ENCODE measurements around the gene ZFYVE28.
"Not testable (repeated sequence)": the region's sequence is repeated elsewhere in the genome, so short reads cannot be mapped to it uniquely, and the experiment has no call there.

ZFYVE28 gene

DNA sequence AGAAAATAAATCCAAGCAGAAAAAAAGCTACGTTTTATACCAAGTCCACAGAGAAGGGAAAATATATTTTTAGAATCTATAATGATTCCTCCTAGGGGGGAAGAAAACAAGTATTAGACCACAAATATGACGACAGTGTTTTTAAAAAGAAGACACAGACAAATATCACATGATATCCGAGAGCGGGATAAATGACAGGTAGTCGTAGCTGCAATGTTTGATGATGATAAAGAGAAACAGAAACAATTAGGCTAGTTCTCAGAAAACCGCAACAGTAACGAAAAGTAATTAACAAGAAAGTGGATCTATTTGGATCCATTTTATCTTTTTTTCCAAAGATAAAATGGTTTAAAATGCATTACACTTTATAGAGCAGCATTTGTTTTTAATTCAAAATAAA lies 177.4 kb downstream of the ZFYVE28 start:
- POLR2A ChIA-PET: interaction anchor here (0.9 to 1.3 kb wide), 3 partner anchors 21 to 113 kb away, joined by 3 read pairs; partner anchors contain the start of gene MXD4
- 0% methylated on average over 3 of the region's 7 CpGs for WGBS (ENCODE audit: insufficient coverage)
- peak; percentile 5 to 57 (median 43) for DNase-seq
- no peaks in the 10 kb centered on the region for H3K27me3 ChIP-seq (replicated peaks in 2 of 5; ENCODE audit: control insufficient read depth in 4 of 5, insufficient read depth in 5 of 5, low read length in 4 of 5)
- H3K27ac ChIP-seq (ENCODE audit: insufficient read depth in 1 of 2, low read depth in 1 of 2, low read length in 2 of 2, poor library complexity in 1 of 2, severe bottlenecking in 2 of 2): peak overlapping the region; percentile 49 to 86
- CTCF ChIA-PET: interaction anchor here (0.8 to 1.5 kb wide), 4 partner anchors 20 to 173 kb away, joined by 3 to 5 read pairs (median 4); no protein-coding TSS in a partner anchor
- peak overlapping the region; percentile 86 to 98 (median 90) for H3K4me3 ChIP-seq (ENCODE audit: control insufficient read depth in 1 of 7, extremely low read depth in 1 of 7, insufficient read depth in 4 of 7, low read depth in 2 of 7, low read length in 6 of 7)
- peaks cover 4 to 7% (median 6%) of the 10 kb centered on the region in 4 experiments for H3K36me3 ChIP-seq (ENCODE audit: control insufficient read depth in 4 of 4, insufficient read depth in 4 of 4, low read length in 3 of 4)
- H3K4me1 ChIP-seq (ENCODE audit: control extremely low read depth in 1 of 4, control insufficient read depth in 4 of 4, insufficient read depth in 4 of 4, low read length in 3 of 4): peaks cover 32 to 56% (median 41%) of the 10 kb centered on the region in 4 experiments
- no peaks in the 10 kb centered on the region for H3K9me3 ChIP-seq (ENCODE audit: control extremely low read depth in 1 of 5, control insufficient read depth in 4 of 5, insufficient read depth in 2 of 5, low read depth in 1 of 5, low read length in 4 of 5)

DNA sequence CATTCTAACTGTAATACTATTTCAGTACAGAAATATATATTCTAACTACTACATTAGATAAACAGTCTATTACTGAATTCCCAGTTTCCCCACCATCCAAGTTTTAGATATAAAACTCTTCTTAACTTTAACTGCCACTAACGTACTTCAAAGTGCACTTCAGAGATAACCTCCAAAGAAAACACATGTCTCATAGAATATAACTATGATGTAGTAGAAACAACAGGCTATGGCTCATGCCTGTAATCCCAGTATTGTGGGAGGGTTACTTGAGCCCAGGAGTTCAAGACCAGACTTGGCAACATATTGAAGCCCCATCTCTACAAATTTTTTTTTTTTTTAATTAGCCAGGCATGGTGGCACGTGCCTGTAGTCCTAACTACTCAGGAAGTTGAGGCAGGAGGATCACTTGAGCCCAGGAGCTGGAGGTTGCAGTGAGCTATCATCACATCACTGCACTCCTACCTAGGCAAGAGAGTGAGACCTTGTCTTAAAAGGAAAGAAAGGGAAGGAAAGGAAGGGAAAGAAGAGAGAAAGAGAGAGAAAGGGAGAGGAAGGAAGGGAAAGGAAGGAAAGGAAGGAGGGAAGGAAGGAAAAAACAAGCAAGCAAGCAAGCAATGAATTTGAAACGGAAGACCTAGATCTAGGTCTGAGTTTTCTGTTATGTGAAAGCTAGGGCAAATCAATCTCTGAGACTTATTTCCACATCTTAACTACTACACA lies 181.3 kb downstream of the ZFYVE28 start:
- no CpG with 5 or more reads among the region's 3 CpGs for WGBS (ENCODE audit: insufficient coverage)
- CTCF ChIA-PET: interaction anchor here (1.2 kb wide), 1 partner anchor 17 kb away, joined by 5 read pairs; no protein-coding TSS in a partner anchor
- H3K4me3 ChIP-seq (ENCODE audit: control insufficient read depth in 1 of 7, extremely low read depth in 1 of 7, insufficient read depth in 4 of 7, low read depth in 2 of 7, low read length in 6 of 7): no peak overlapping the region

GRCh38 chr4:2231082-2231481 lies 187.4 kb downstream of the ZFYVE28 start:
- ChIA-PET CTCF (interaction anchor here (1.5 kb wide), 1 partner anchor 11 kb away, joined by 7 read pairs; no protein-coding TSS in a partner anchor), POLR2A (interaction anchor here (0.6 kb wide), 1 partner anchor 142 kb away, joined by 3 read pairs; no protein-coding TSS in a partner anchor)
- Histone ChIP-seq H3K27ac (ENCODE audit: insufficient read depth in 1 of 2, low read depth in 1 of 2, low read length in 2 of 2, poor library complexity in 1 of 2, severe bottlenecking in 2 of 2) (no peak overlapping the region), H3K27me3 (replicated peaks in 2 of 5; ENCODE audit: control insufficient read depth in 4 of 5, insufficient read depth in 5 of 5, low read length in 4 of 5) (no peaks in the 10 kb centered on the region), H3K36me3 (ENCODE audit: control insufficient read depth in 4 of 4, insufficient read depth in 4 of 4, low read length in 3 of 4) (peaks cover 10 to 29% (median 15%) of the 10 kb centered on the region in 4 experiments), H3K4me3 (ENCODE audit: control insufficient read depth in 1 of 7, extremely low read depth in 1 of 7, insufficient read depth in 4 of 7, low read depth in 2 of 7, low read length in 6 of 7) (no peak overlapping the region), H3K4me1 (ENCODE audit: control extremely low read depth in 1 of 4, control insufficient read depth in 4 of 4, insufficient read depth in 4 of 4, low read length in 3 of 4) (no peaks in the 10 kb centered on the region), H3K9me3 (ENCODE audit: control extremely low read depth in 1 of 5, control insufficient read depth in 4 of 5, insufficient read depth in 2 of 5, low read depth in 1 of 5, low read length in 4 of 5) (no peaks in the 10 kb centered on the region)
- 100% methylated on average over 3 of the region's 6 CpGs for WGBS (ENCODE audit: insufficient coverage)
- no peak for DNase-seq

More for the DNA sequence above, 181.3 kb downstream of the ZFYVE28 start:
- Histone ChIP-seq H3K9me3 (ENCODE audit: control extremely low read depth in 1 of 5, control insufficient read depth in 4 of 5, insufficient read depth in 2 of 5, low read depth in 1 of 5, low read length in 4 of 5) (no peaks in the 10 kb centered on the region), H3K4me1 (ENCODE audit: control extremely low read depth in 1 of 4, control insufficient read depth in 4 of 4, insufficient read depth in 4 of 4, low read length in 3 of 4) (peaks cover 16 to 28% (median 23%) of the 10 kb centered on the region in 4 experiments), H3K27ac (ENCODE audit: insufficient read depth in 1 of 2, low read depth in 1 of 2, low read length in 2 of 2, poor library complexity in 1 of 2, severe bottlenecking in 2 of 2) (no peak overlapping the region), H3K36me3 (ENCODE audit: control insufficient read depth in 4 of 4, insufficient read depth in 4 of 4, low read length in 3 of 4) (peaks cover 11 to 22% (median 15%) of the 10 kb centered on the region in 4 experiments), H3K27me3 (replicated peaks in 2 of 5; ENCODE audit: control insufficient read depth in 4 of 5, insufficient read depth in 5 of 5, low read length in 4 of 5) (no peaks in the 10 kb centered on the region)
- DNase-seq: no peak
- POLR2A ChIA-PET: interaction anchor here (1.7 kb wide), 1 partner anchor 17 kb away, joined by 4 read pairs; no protein-coding TSS in a partner anchor

DNA sequence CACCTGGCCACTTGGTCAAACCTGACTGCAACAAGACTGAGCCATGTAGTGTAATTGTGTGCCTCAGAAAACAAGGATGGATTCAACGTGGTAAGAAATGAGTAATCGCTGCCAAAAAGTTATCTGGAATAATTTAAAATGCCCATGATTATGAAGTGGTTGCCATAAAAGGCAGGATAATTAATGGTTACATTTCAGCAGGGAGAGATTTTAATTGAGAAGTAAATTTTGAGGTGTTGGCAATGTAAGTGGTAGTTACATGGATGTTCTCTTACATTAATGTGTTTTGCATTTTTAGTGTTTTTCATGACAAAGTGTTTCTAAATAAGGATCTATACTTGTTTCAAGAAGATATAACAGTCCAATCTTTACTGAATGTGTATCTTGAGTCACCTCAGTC lies 192.2 kb downstream of the ZFYVE28 start:
- DNase-seq: no peak
- peaks cover 12 to 25% (median 14%) of the 10 kb centered on the region in 4 experiments for H3K36me3 ChIP-seq (ENCODE audit: control insufficient read depth in 4 of 4, insufficient read depth in 4 of 4, low read length in 3 of 4)
- no peak overlapping the region for H3K27ac ChIP-seq (ENCODE audit: insufficient read depth in 1 of 2, low read depth in 1 of 2, low read length in 2 of 2, poor library complexity in 1 of 2, severe bottlenecking in 2 of 2)
- 82% methylated on average over 2 of the region's 2 CpGs for WGBS (ENCODE audit: insufficient coverage)
- no peaks in the 10 kb centered on the region for H3K4me1 ChIP-seq (ENCODE audit: control extremely low read depth in 1 of 4, control insufficient read depth in 4 of 4, insufficient read depth in 4 of 4, low read length in 3 of 4)
- ChIA-PET POLR2A (no interaction called here), CTCF (interaction anchor here (0.8 to 1.9 kb wide), 2 partner anchors 10 to 128 kb away, joined by 3 to 7 read pairs; no protein-coding TSS in a partner anchor)
- no peaks in the 10 kb centered on the region for H3K9me3 ChIP-seq (ENCODE audit: control extremely low read depth in 1 of 5, control insufficient read depth in 4 of 5, insufficient read depth in 2 of 5, low read depth in 1 of 5, low read length in 4 of 5)
- no peaks in the 10 kb centered on the region for H3K27me3 ChIP-seq (replicated peaks in 2 of 5; ENCODE audit: control insufficient read depth in 4 of 5, insufficient read depth in 5 of 5, low read length in 4 of 5)
- H3K4me3 ChIP-seq (ENCODE audit: control insufficient read depth in 1 of 7, extremely low read depth in 1 of 7, insufficient read depth in 4 of 7, low read depth in 2 of 7, low read length in 6 of 7): no peak overlapping the region

GRCh38 chr4:2222838-2223237 lies 195.6 kb downstream of the ZFYVE28 start:
- no peak for DNase-seq
- CTCF ChIA-PET: interaction anchor here (1.0 kb wide), 1 partner anchor 138 kb away, joined by 3 read pairs; no protein-coding TSS in a partner anchor
- WGBS (ENCODE audit: insufficient coverage): 100% methylated on average over 1 of the region's 2 CpGs

DNA sequence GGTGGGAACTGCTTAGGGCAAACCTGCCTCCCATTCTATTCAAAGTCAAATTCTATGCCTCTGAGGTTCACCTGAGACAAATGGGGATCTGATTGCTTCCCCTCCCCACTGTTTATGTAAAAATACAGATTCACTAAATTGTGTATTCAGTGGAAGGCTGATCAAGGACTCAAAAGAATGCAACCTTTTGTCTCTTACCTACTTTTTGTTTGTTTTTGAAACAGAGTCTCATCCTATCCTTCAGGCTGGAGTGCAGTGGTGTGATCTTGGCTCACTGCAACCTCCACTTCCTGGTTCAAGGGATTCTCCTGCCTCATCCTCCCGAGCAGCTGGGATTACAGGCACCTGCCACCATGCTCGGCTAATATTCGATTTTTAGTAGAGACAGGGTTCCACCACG lies 197.1 kb downstream of the ZFYVE28 start:
- H3K4me1 ChIP-seq (ENCODE audit: control extremely low read depth in 1 of 4, control insufficient read depth in 4 of 4, insufficient read depth in 4 of 4, low read length in 3 of 4); H3K9me3 ChIP-seq (ENCODE audit: control extremely low read depth in 1 of 5, control insufficient read depth in 4 of 5, insufficient read depth in 2 of 5, low read depth in 1 of 5, low read length in 4 of 5); DNase-seq; POLR2A ChIA-PET; H3K27me3 ChIP-seq (replicated peaks in 2 of 5; ENCODE audit: control insufficient read depth in 4 of 5, insufficient read depth in 5 of 5, low read length in 4 of 5); H3K27ac ChIP-seq (ENCODE audit: insufficient read depth in 1 of 2, low read depth in 1 of 2, low read length in 2 of 2, poor library complexity in 1 of 2, severe bottlenecking in 2 of 2); H3K4me3 ChIP-seq (ENCODE audit: control insufficient read depth in 1 of 7, extremely low read depth in 1 of 7, insufficient read depth in 4 of 7, low read depth in 2 of 7, low read length in 6 of 7): not testable (repeated sequence)
- 100% methylated on average over 1 of the region's 4 CpGs for WGBS (ENCODE audit: insufficient coverage)
- CTCF ChIA-PET: interaction anchor here (1.2 to 2.6 kb wide), 4 partner anchors 11 to 240 kb away, joined by 3 to 16 read pairs (median 8); no protein-coding TSS in a partner anchor
- H3K36me3 ChIP-seq (ENCODE audit: control insufficient read depth in 4 of 4, insufficient read depth in 4 of 4, low read length in 3 of 4): peaks cover 8 to 14% (median 9%) of the 10 kb centered on the region in 4 experiments

More at GRCh38 chr4:2222838-2223237, 195.6 kb downstream of the ZFYVE28 start:
- Histone ChIP-seq H3K27me3 (replicated peaks in 2 of 5; ENCODE audit: control insufficient read depth in 4 of 5, insufficient read depth in 5 of 5, low read length in 4 of 5) (no peaks in the 10 kb centered on the region), H3K4me3 (ENCODE audit: control insufficient read depth in 1 of 7, extremely low read depth in 1 of 7, insufficient read depth in 4 of 7, low read depth in 2 of 7, low read length in 6 of 7) (no peak overlapping the region), H3K4me1 (ENCODE audit: control extremely low read depth in 1 of 4, control insufficient read depth in 4 of 4, insufficient read depth in 4 of 4, low read length in 3 of 4) (peaks cover 0 to 3% (median under 1%) of the 10 kb centered on the region in 4 experiments), H3K36me3 (ENCODE audit: control insufficient read depth in 4 of 4, insufficient read depth in 4 of 4, low read length in 3 of 4) (peaks cover 12 to 17% (median 14%) of the 10 kb centered on the region in 4 experiments), H3K27ac (ENCODE audit: insufficient read depth in 1 of 2, low read depth in 1 of 2, low read length in 2 of 2, poor library complexity in 1 of 2, severe bottlenecking in 2 of 2) (no peak overlapping the region), H3K9me3 (ENCODE audit: control extremely low read depth in 1 of 5, control insufficient read depth in 4 of 5, insufficient read depth in 2 of 5, low read depth in 1 of 5, low read length in 4 of 5) (no peaks in the 10 kb centered on the region)
- POLR2A ChIA-PET: no interaction called here
